HepG2 (cell line): ENCODE measurements around the gene ZBTB46. TPM values are rescaled to one million over a fixed set of nuclear protein-coding genes. Genes with fewer than 3 reads are reported as not detected.
A peak's percentile ranks its signal among the peaks of the same experiment; 100 is the strongest.

ENCODE experiments used
- AGO1 ChIP-seq: fragments of 200-400 bp; formaldehyde crosslinking; IDR thresholded peaks from 2 replicates; pipeline ENCODE4 v1.6.1; 2017; ENCODE audit warnings: mild to moderate bottlenecking, low read depth, low read length, moderate library complexity; ENCODE audit not compliant: poor library complexity, severe bottlenecking
- AGO2 ChIP-seq: fragments of 200-400 bp; formaldehyde crosslinking; optimal IDR thresholded peaks from 2 replicates; pipeline ENCODE3; 2017; ENCODE audit warnings: mild to moderate bottlenecking, low read depth, low read length, moderate library complexity
- AKAP8 ChIP-seq: sonication (generic); formaldehyde crosslinking; IDR thresholded peaks from 2 replicates; pipeline ENCODE4 v1.5.1; 2020; ENCODE audit warnings: mild to moderate bottlenecking, missing genetic modification reagents
- ATF7-NPFF ChIP-seq: sonication (generic); formaldehyde crosslinking; IDR thresholded peaks from 2 replicates; pipeline ENCODE4 v1.8.1; 2023; ENCODE audit warnings: mild to moderate bottlenecking, low read depth, missing genetic modification reagents, moderate library complexity
- LCORL ChIP-seq, 2 experiments: fragments of 450-650 bp in 1 of 2; sonication (generic) in 1 of 2; formaldehyde crosslinking in 1 of 2; IDR thresholded peaks; 2 replicates each; pipeline versions ENCODE4 v1.5.0 to v1.6.1; 2017 to 2020; ENCODE audit warnings: antibody characterized with exemption in 1 of 2, missing genetic modification reagents in 1 of 2
- MED13 ChIP-seq: sonication (generic); formaldehyde crosslinking; IDR thresholded peaks from 2 replicates; pipeline ENCODE4 v1.5.0; 2020; ENCODE audit warnings: missing genetic modification reagents
- NKX3-1 ChIP-seq: sonication (generic); formaldehyde crosslinking; IDR thresholded peaks from 2 replicates; pipeline ENCODE4 v1.5.0; 2020; ENCODE audit warnings: missing genetic modification reagents
- POLR2G ChIP-seq: fragments of 200-400 bp; formaldehyde crosslinking; IDR thresholded peaks from 2 replicates; pipeline ENCODE4 v1.6.1; 2018; ENCODE audit warnings: mild to moderate bottlenecking, low read depth, low read length, moderate library complexity
- RBFOX2 ChIP-seq: fragments of 200-400 bp; formaldehyde crosslinking; IDR thresholded peaks from 2 replicates; pipeline ENCODE4 v1.6.1; 2017; ENCODE audit warnings: low read depth, mild to moderate bottlenecking, low read length
- RBM39 ChIP-seq: fragments of 200-400 bp; formaldehyde crosslinking; IDR thresholded peaks from one replicate; pipeline ENCODE4 v1.6.1; 2018; ENCODE audit warnings: antibody characterized with exemption, mild to moderate bottlenecking, low read depth, low read length; ENCODE audit not compliant: poor library complexity, severe bottlenecking
- ZNF234 ChIP-seq: sonication (generic); formaldehyde crosslinking; conservative IDR thresholded peaks from 2 replicates; pipeline ENCODE4 v1.5.1; 2020; ENCODE audit warnings: mild to moderate bottlenecking, missing genetic modification reagents
- ZNF30 ChIP-seq: sonication (generic); formaldehyde crosslinking; IDR thresholded peaks from 2 replicates; pipeline ENCODE4 v1.5.0; 2020; ENCODE audit warnings: mild to moderate bottlenecking, missing genetic modification reagents
- ZNF367 ChIP-seq: sonication (generic); formaldehyde crosslinking; IDR thresholded peaks from 2 replicates; pipeline ENCODE4 v1.4.0; 2020; ENCODE audit warnings: missing genetic modification reagents, borderline replicate concordance
- ZNF556 ChIP-seq: sonication (generic); formaldehyde crosslinking; IDR thresholded peaks from 2 replicates; pipeline ENCODE4 v1.4.0; 2020; ENCODE audit warnings: mild to moderate bottlenecking, missing genetic modification reagents, borderline replicate concordance
- ZNF839 ChIP-seq: sonication (generic); formaldehyde crosslinking; IDR thresholded peaks from 2 replicates; pipeline ENCODE4 v1.4.0; 2020; ENCODE audit warnings: missing genetic modification reagents, mild to moderate bottlenecking, borderline replicate concordance
- polyA plus RNA-seq, 8 experiments: library from polyadenylated mRNA; depleted of rRNA in 3 of 8; stranded (reverse) in 7 of 8; unstranded in 1 of 8; fragments of >200 nt; fragmentation: Illumina TruSeq in 4 of 8; extraction: Trizol in 4 of 8; gene quantifications; 2 replicates each; pipeline versions ENCODE4 v1.2.1 to v1.2.3, GENCODE V29; 2011 to 2016; ENCODE audit warnings: low read depth in 4 of 8, missing spikeins in 1 of 8, mixed read lengths in 1 of 8; ENCODE audit not compliant: insufficient read depth in 1 of 8
- total RNA-seq, 5 experiments: library from RNA; depleted of rRNA; stranded (reverse); fragments of >200 nt; fragmentation: Illumina TruSeq; extraction: Trizol; gene quantifications; 2 replicates each; pipeline ENCODE4 v1.2.3, GENCODE V29; 2016; ENCODE audit warnings: low read depth in 1 of 5
- TF ChIP-seq, protein P1 (sequence below): conservative IDR thresholded peaks from 2 replicates; pipeline ENCODE4 v1.6.1; 2018; ENCODE audit warnings: missing genetic modification reagents
- TF ChIP-seq, protein P2 (sequence below): sonication (generic); formaldehyde crosslinking; IDR thresholded peaks from 2 replicates; pipeline ENCODE4 v1.5.0; 2020; ENCODE audit warnings: missing genetic modification reagents
- TF ChIP-seq, protein P3 (sequence below): sonication (generic); formaldehyde crosslinking; IDR thresholded peaks from 2 replicates; pipeline ENCODE4 v1.5.1; 2020; ENCODE audit warnings: missing genetic modification reagents, mild to moderate bottlenecking, borderline replicate concordance
- TF ChIP-seq, protein P4 (sequence below): sonication (generic); formaldehyde crosslinking; IDR thresholded peaks from 2 replicates; pipeline ENCODE4 v1.5.1; 2020; ENCODE audit warnings: missing genetic modification reagents, mild to moderate bottlenecking, borderline replicate concordance
- TF ChIP-seq, protein P5 (sequence below): sonication (generic); formaldehyde crosslinking; IDR thresholded peaks from 2 replicates; pipeline ENCODE4 v1.8.0; 2022; ENCODE audit warnings: missing genetic modification reagents, low read depth, mild to moderate bottlenecking, borderline replicate concordance

Gene ZBTB46
- total and polyA plus RNA-seq, 2 of the 13 experiments (the other 11 are each of a cell fraction or from before 2014, with no cell fraction given) = 1.6 to 13.5 TPM

DNA sequence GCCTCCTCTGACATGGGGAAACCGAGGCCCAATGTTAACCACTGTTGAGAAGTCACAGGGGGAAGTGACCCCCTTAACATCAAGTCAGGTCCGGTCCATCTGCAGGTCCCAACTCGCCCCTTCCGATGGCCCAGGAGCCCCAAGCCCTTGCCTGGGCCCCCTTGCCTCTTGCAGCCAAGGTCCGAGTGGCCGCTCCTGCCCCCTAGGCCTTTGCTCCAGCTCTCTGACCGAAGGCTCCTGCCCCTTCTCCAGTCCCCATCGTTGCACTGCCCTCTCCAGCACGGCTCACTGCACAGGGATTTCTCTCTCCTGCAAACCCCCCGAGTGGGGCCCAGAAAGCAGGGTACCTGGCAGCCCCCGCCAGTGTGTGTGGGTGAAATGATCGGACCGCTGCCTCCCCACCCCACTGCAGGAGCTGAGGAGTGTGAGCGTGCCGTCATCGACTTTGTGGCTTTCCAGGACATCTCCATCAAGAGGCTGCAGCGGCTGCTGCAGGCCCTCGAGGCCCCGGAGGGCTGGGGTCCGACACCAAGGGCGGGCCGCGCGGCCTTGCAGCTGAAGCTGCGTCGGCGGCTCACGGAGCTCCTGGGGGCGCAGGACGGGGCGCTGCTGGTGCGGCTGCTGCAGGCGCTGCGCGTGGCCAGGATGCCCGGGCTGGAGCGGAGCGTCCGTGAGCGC is 133.1 kb downstream of the ZBTB46 start (continued):
- TF ChIP-seq, protein P1, sequence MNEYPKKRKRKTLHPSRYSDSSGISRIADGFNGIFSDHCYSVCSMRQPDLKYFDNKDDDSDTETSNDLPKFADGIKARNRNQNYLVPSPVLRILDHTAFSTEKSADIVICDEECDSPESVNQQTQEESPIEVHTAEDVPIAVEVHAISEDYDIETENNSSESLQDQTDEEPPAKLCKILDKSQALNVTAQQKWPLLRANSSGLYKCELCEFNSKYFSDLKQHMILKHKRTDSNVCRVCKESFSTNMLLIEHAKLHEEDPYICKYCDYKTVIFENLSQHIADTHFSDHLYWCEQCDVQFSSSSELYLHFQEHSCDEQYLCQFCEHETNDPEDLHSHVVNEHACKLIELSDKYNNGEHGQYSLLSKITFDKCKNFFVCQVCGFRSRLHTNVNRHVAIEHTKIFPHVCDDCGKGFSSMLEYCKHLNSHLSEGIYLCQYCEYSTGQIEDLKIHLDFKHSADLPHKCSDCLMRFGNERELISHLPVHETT (CRISPR knock-in tag) = no peak
- TF ChIP-seq ZNF839 = no peak
- TF ChIP-seq ZNF556 (CRISPR knock-in tag) = no peak
- TF ChIP-seq, protein P2, sequence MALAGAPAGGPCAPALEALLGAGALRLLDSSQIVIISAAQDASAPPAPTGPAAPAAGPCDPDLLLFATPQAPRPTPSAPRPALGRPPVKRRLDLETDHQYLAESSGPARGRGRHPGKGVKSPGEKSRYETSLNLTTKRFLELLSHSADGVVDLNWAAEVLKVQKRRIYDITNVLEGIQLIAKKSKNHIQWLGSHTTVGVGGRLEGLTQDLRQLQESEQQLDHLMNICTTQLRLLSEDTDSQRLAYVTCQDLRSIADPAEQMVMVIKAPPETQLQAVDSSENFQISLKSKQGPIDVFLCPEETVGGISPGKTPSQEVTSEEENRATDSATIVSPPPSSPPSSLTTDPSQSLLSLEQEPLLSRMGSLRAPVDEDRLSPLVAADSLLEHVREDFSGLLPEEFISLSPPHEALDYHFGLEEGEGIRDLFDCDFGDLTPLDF (CRISPR knock-in tag) = no peak
- TF ChIP-seq ZNF30 (CRISPR knock-in tag) = 0 out of 2 replicates have a peak, but pooled peaks have one; percentile 41
- TF ChIP-seq AGO2 = peak; percentile 99
- TF ChIP-seq, protein P3, sequence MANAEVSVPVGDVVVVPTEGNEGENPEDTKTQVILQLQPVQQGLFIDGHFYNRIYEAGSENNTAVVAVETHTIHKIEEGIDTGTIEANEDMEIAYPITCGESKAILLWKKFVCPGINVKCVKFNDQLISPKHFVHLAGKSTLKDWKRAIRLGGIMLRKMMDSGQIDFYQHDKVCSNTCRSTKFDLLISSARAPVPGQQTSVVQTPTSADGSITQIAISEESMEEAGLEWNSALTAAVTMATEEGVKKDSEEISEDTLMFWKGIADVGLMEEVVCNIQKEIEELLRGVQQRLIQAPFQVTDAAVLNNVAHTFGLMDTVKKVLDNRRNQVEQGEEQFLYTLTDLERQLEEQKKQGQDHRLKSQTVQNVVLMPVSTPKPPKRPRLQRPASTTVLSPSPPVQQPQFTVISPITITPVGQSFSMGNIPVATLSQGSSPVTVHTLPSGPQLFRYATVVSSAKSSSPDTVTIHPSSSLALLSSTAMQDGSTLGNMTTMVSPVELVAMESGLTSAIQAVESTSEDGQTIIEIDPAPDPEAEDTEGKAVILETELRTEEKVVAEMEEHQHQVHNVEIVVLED = 0 out of 2 replicates have a peak, but pooled peaks have one; percentile 10
- TF ChIP-seq, protein P4, sequence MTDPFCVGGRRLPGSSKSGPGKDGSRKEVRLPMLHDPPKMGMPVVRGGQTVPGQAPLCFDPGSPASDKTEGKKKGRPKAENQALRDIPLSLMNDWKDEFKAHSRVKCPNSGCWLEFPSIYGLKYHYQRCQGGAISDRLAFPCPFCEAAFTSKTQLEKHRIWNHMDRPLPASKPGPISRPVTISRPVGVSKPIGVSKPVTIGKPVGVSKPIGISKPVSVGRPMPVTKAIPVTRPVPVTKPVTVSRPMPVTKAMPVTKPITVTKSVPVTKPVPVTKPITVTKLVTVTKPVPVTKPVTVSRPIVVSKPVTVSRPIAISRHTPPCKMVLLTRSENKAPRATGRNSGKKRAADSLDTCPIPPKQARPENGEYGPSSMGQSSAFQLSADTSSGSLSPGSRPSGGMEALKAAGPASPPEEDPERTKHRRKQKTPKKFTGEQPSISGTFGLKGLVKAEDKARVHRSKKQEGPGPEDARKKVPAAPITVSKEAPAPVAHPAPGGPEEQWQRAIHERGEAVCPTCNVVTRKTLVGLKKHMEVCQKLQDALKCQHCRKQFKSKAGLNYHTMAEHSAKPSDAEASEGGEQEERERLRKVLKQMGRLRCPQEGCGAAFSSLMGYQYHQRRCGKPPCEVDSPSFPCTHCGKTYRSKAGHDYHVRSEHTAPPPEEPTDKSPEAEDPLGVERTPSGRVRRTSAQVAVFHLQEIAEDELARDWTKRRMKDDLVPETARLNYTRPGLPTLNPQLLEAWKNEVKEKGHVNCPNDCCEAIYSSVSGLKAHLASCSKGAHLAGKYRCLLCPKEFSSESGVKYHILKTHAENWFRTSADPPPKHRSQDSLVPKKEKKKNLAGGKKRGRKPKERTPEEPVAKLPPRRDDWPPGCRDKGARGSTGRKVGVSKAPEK (CRISPR knock-in tag) = 0 out of 2 replicates have a peak, but pooled peaks have one; percentile 47
- TF ChIP-seq, protein P5, sequence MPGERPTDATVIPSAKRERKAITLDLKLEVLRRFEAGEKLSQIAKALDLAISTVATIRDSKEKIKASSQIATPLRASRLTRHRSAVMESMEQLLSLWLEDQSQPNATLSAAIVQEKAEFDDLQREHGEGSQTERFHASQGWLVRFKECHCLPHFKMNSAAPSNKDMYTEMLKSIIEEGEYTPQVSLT = no peak
- peak; percentile 55 for TF ChIP-seq POLR2G
- no peak for TF ChIP-seq LCORL (IDR thresholded peaks at IDR 0.05)
- TF ChIP-seq LCORL (CRISPR knock-in tag; IDR thresholded peaks at IDR 0.05) = no peak
- TF ChIP-seq ATF7-NPFF (CRISPR knock-in tag) = 0 out of 2 replicates have a peak, but pooled peaks have one; percentile 2
- TF ChIP-seq RBM39 = peak; percentile 69
- TF ChIP-seq MED13 (CRISPR knock-in tag) = 0 out of 2 replicates have a peak, but pooled peaks have one; percentile 19
- no peak for TF ChIP-seq ZNF367
- no peak for TF ChIP-seq NKX3-1 (CRISPR knock-in tag)
- 0 out of 2 replicates have a peak, but pooled peaks have one; percentile 46 for TF ChIP-seq ZNF234 (CRISPR knock-in tag)
- peak; percentile 67 for TF ChIP-seq RBFOX2
- peak; percentile 13; the same call in 1 of the 2 replicates for TF ChIP-seq AKAP8 (CRISPR knock-in tag)
- peak; percentile 96 for TF ChIP-seq AGO1
